Large intestine (tissue), 3 donors: Measurements from ENCODE around the gene ZNF580. TPM values are rescaled to one million over a fixed set of nuclear protein-coding genes. Genes with fewer than 3 reads are reported as not detected.

ENCODE experiments used
- DNase-seq, 2 donors: peaks; one replicate each; pipeline versions ENCODE4 v3.0.0 to v3.0.0-alpha.2; 2013
- H3K27ac ChIP-seq: one replicate; pipeline ENCODE4 v1.5.1; 2013; ENCODE audit warnings: low read length
- H3K27me3 ChIP-seq: 2 replicates; pipeline ENCODE4 v1.6.1; 2013; ENCODE audit warnings: low read length; ENCODE audit not compliant: control insufficient read depth, insufficient read depth
- H3K36me3 ChIP-seq: 2 replicates; pipeline ENCODE4 v1.6.1; 2013; ENCODE audit warnings: low read length; ENCODE audit not compliant: control insufficient read depth, insufficient read depth
- H3K4me1 ChIP-seq: one replicate; pipeline ENCODE4 v1.6.1; 2013; ENCODE audit warnings: low read length; ENCODE audit not compliant: control insufficient read depth, insufficient read depth
- H3K4me3 ChIP-seq: one replicate; pipeline ENCODE4 v1.5.1; 2013; ENCODE audit warnings: low read length
- H3K9me3 ChIP-seq: one replicate; pipeline ENCODE4 v1.6.1; 2013; ENCODE audit warnings: mild to moderate bottlenecking, low read depth, low read length, moderate library complexity; ENCODE audit not compliant: control insufficient read depth
- WGBS: methylation state at CpG from one replicate; pipeline ENCODE4 v1.1.5; 2013; ENCODE audit warnings: low lambda C conversion rate; ENCODE audit not compliant: insufficient coverage; 5-methylcytosine and 5-hydroxymethylcytosine counted together
- polyA plus RNA-seq: library from polyadenylated mRNA; unstranded; fragments of 120-200 nt; gene quantifications from one replicate; pipeline ENCODE4 v1.2.1, GENCODE V29; 2013

The ZNF580 gene
- polyA plus RNA-seq, 1 donor = 31.3 TPM

DNA sequence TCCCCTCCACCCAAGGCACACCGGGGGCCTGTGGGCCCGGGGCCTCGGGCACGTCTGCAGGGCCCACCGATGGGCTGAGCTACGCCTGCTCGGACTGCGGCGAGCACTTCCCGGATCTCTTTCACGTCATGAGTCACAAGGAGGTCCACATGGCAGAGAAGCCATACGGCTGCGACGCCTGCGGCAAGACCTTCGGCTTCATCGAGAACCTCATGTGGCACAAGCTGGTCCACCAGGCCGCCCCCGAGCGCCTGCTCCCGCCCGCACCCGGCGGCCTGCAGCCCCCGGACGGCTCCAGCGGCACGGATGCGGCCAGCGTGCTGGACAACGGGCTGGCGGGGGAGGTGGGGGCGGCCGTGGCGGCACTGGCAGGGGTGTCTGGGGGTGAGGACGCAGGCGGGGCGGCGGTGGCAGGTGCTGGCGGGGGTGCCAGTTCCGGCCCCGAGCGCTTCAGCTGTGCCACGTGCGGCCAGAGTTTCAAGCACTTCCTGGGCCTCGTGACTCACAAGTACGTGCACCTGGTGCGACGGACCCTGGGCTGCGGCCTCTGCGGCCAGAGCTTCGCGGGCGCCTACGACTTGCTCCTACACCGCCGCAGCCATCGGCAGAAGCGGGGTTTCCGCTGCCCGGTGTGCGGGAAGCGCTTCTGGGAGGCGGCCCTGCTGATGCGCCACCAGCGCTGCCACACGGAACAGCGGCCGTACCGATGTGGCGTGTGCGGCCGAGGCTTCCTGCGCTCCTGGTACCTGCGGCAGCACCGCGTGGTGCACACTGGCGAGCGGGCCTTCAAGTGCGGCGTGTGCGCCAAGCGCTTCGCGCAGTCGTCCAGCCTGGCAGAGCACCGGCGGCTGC lies 25.0 kb upstream of the ZNF580 start:
- peaks cover 7% of the 10 kb centered on the region for H3K9me3 ChIP-seq
- H3K27me3 ChIP-seq = no peaks in the 10 kb centered on the region
- H3K27ac ChIP-seq = no peak overlapping the region
- DNase-seq = no peak
- H3K36me3 ChIP-seq = peaks cover 27% of the 10 kb centered on the region
- no CpG with 5 or more reads among the region's 88 CpGs for WGBS
- no peak overlapping the region for H3K4me3 ChIP-seq
- H3K4me1 ChIP-seq = no peaks in the 10 kb centered on the region

DNA sequence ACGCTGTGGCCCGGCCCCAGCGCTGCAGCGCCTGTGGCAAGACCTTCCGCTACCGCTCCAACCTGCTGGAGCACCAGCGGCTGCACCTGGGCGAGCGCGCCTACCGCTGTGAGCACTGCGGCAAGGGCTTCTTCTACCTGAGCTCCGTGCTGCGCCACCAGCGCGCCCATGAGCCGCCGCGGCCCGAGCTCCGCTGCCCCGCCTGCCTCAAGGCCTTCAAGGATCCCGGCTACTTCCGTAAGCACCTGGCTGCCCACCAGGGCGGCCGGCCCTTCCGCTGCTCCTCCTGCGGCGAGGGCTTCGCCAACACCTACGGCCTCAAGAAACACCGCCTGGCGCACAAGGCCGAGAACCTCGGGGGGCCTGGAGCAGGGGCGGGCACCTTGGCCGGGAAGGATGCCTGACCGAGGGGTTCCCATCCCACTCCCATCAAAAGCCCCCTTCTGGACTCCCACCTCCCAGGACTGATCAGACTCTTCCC lies 24.4 kb upstream of the ZNF580 start:
- no peak overlapping the region for H3K27ac ChIP-seq

DNA sequence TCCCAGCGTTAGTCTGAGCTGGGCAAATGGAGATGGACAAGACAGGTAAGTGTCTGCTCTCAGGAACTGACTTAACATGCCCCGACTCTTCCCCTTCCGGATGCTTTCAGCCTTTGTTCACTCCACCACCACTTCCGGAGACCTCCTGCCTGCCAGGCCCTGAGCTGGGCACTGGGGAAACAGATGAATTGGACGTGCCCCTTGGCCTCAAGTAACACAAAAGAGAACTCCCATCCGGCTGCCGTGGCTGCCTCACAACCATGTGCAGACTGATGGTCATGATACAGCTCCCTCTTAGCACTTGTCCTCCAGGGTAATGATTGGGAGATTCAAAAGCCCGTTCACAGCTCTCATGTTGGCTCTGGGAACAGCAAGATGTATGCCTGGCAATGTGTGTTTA lies 23.4 kb upstream of the ZNF580 start:
- no peak for DNase-seq
- Histone ChIP-seq H3K27ac (no peak overlapping the region), H3K9me3 (peaks cover 7% of the 10 kb centered on the region), H3K27me3 (no peaks in the 10 kb centered on the region), H3K36me3 (peaks cover 34% of the 10 kb centered on the region), H3K4me3 (no peak overlapping the region), H3K4me1 (no peaks in the 10 kb centered on the region)
- WGBS = no CpG with 5 or more reads among the region's 8 CpGs

More for the DNA sequence above, 24.4 kb upstream of the ZNF580 start:
- WGBS = no CpG with 5 or more reads among the region's 38 CpGs
- Histone ChIP-seq H3K9me3 (peaks cover 7% of the 10 kb centered on the region), H3K36me3 (peaks cover 31% of the 10 kb centered on the region), H3K4me3 (no peak overlapping the region), H3K4me1 (no peaks in the 10 kb centered on the region), H3K27me3 (no peaks in the 10 kb centered on the region)
- DNase-seq = no peak

DNA sequence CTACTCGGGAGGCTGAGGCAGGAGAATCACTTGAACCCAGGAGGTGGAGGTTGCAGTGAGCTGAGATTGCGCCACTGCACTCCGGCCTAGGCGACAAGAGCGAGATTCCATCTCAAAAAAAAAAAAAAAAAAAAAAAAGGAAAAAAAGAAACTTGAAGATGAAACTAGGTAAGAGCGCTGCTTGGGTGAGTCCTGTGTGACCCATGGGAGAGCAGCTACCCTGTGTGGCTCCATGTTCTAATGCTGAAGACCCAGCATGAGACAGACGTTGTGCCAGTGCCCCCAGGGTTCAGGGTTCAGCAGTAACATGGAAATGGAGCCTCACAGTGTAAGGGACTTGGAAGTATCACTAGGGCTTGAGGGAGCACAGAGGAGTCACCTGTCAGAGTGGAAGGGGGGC lies 22.4 kb upstream of the ZNF580 start:
- no peak for DNase-seq
- Histone ChIP-seq H3K4me1 (peaks cover 3% of the 10 kb centered on the region), H3K4me3 (no peak overlapping the region), H3K27ac (no peak overlapping the region), H3K36me3 (peaks cover 35% of the 10 kb centered on the region), H3K9me3 (peaks cover 7% of the 10 kb centered on the region), H3K27me3 (no peaks in the 10 kb centered on the region)
- no CpG with 5 or more reads among the region's 7 CpGs for WGBS

DNA sequence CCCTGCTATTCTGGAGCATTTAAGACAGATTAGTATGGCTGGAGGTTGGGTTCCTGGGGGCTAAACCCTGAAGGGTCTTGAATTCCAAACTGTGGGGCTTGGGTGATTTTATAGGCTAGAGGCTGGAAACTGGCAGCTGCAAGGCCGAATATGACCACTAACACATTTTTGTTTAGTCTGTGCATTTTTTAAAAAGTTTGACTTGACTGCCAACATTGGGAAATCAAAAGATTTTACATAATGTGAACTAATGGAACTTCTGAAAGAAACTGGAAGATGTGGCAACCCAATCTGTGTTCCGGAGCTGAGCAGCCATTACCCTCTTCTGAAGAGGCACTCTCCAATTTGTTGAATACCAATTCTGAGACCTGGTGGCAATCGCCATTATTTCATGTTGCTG lies 21.5 kb upstream of the ZNF580 start:
- H3K36me3 ChIP-seq = peaks cover 35% of the 10 kb centered on the region
- DNase-seq = no peak
- no CpG with 5 or more reads among the region's 3 CpGs for WGBS
- no peak overlapping the region for H3K27ac ChIP-seq
- no peaks in the 10 kb centered on the region for H3K27me3 ChIP-seq
- peaks cover 9% of the 10 kb centered on the region for H3K4me1 ChIP-seq
- no peak overlapping the region for H3K4me3 ChIP-seq
- H3K9me3 ChIP-seq = peaks cover 7% of the 10 kb centered on the region

DNA sequence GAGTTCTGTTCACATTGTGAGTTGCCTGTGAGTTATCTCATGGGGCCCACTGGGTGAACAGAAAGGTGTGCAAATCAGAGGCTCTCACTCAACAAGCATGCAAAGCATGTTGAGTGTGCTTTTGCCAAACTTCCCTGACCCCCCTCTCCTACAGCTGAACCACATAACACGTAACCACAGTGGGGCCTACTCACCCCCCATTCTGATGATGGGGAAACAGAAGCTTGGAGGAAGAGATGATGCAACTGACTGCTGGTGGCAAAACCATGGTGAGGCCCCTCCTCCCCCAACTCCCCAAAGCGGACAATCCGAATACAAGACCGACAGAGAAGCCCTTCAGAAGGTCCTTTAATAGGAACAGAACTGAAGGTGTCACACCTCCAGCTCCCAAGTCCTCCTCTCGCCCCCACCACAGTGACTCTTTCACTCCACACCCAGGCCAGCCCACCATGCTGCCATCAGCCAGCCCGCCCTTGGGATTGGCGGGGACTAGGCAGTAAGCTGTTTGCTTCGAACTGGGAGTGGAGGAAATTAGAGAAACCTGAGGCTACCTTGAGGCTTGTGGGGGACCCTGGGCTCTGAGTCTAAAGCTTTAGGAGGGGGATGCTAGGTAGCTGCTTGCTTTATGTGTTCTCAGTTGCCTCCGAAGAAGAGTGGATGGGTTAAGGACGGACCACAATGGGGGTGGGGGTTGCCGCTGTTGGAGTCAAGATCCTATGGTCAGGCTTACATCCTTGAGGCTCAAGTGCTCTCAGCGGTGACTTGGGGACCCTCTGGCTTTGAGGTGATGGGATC lies 20.2 kb upstream of the ZNF580 start:
- WGBS = no CpG with 5 or more reads among the region's 12 CpGs
- Histone ChIP-seq H3K9me3 (peaks cover 3% of the 10 kb centered on the region), H3K27me3 (no peaks in the 10 kb centered on the region), H3K36me3 (peaks cover 35% of the 10 kb centered on the region), H3K27ac (no peak overlapping the region), H3K4me1 (peaks cover 14% of the 10 kb centered on the region), H3K4me3 (no peak overlapping the region)
- peak in 1 of 2 donors; percentile 1 for DNase-seq

DNA sequence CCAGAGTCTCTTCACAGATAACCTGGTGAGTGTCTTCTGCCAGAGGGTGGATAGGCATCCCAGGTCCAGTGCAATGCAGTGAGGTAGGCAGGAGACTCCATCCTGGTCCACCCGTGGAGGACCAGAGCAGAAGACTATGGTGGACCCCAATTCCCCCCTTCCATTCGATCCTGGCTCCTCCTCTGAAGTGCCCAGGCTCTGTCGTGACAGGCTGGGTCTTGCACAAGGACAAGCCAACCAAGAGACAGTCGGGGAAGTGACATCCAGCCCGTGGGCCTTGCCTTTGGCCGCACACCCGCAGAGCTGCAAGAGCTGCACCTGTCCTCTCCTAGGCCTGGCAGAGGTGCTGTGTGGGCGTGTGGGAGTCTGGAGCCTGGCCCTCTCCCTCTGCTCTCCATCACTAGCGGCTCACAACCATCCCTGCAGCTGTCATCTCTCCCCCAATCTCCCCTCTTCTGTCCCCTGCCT lies 19.6 kb upstream of the ZNF580 start:
- H3K36me3 ChIP-seq = peaks cover 31% of the 10 kb centered on the region
- no peak overlapping the region for H3K27ac ChIP-seq
- peak in 1 of 2 donors; percentile 2 for DNase-seq
- no CpG with 5 or more reads among the region's 9 CpGs for whole genome bisulfite sequencing
- no peaks in the 10 kb centered on the region for H3K27me3 ChIP-seq
- H3K4me3 ChIP-seq = no peak overlapping the region
- no peaks in the 10 kb centered on the region for H3K9me3 ChIP-seq
- H3K4me1 ChIP-seq = peaks cover 14% of the 10 kb centered on the region

DNA sequence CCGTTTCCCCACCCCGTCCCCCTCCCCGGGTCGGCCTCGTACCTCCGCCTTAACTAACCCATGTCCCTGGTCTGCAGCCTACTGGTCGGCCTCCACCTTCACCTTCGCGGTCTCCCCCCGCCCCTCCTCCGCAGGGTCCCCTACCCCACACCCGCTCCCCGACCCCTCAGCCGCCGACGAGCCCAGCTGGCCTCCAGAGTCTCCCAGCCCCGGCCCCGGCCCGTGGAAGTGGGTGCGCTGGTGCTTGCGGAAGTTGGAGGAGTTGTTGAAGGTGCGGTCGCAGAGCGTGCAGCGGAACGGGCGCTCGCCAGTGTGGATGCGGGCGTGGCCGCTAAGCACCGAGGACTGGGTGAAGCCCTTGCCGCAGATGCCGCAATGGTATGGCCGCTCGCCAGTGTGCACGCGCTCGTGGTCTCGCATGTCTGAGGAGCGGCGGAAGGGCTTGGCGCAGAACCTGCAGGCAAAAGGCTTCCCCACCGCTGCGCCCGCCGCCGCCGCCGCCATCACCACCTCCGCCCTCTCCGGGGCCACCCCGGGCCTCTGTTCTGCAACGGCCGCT lies 19.1 kb upstream of the ZNF580 start:
- Histone ChIP-seq H3K27me3 (no peaks in the 10 kb centered on the region), H3K4me1 (peaks cover 14% of the 10 kb centered on the region), H3K27ac (no peak overlapping the region), H3K36me3 (peaks cover 27% of the 10 kb centered on the region), H3K9me3 (no peaks in the 10 kb centered on the region), H3K4me3 (no peak overlapping the region)
- 100% methylated on average over 4 of the region's 55 CpGs for WGBS
- DNase-seq = no peak

DNA sequence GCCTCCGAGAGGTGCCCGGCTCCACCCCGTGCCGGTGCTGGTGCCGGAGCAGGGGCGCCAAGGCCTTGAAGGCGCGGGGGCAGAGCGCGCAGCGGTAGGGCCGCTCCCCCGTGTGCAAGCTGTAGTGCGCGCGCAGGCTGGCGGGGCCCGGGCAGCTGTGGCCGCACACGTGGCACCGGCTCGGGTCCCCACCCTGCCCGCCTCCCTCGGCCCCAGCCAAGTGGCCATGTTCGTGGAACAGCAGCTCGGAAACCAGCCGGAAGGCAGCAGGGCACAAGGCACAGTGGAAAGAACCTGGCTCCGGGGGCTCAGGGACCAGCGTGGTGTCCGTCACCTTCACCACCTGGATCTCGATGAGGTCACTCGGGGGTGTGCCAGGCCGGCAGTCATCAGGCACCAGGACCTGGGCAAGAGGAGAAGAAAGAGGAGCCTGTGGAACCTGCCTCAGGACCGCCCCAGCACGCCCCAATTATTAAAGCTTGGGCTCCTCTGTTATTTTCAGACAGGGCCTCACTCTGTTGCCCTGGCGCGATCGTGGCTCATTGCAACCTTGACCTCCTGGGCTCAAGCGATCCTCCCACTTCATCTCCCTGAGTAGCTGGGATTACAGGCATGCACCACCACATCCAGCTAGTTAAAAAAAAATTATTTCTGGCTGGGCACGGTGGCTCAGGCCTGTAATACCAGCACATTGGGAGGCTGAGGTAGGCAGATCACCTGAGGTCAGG lies 18.4 kb upstream of the ZNF580 start:
- Histone ChIP-seq H3K36me3 (peaks cover 21% of the 10 kb centered on the region), H3K4me1 (peaks cover 14% of the 10 kb centered on the region), H3K9me3 (no peaks in the 10 kb centered on the region), H3K27me3 (no peaks in the 10 kb centered on the region), H3K4me3 (no peak overlapping the region), H3K27ac (no peak overlapping the region)
- no peak for DNase-seq
- WGBS = no CpG with 5 or more reads among the region's 40 CpGs

DNA sequence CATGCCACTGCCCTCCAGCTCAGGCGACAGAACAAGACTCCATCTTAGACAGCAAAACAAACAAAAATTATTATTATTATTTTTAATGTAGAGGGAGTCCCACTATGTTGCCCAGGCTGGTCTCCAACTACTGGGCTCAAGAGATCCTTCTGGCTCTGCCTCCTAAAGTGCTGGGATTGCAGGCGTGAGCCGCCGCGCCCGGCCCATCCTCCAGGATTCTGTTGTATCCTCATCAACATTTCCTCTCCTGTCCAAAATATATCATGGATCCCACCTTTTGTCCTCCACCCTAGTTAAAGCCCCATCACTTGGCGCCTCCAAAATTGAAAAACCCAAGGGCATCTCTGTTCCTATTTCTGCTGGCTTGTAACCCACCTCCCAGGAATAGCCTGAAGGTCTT lies 17.7 kb upstream of the ZNF580 start:
- Histone ChIP-seq H3K4me3 (no peak overlapping the region), H3K36me3 (peaks cover 18% of the 10 kb centered on the region), H3K27me3 (no peaks in the 10 kb centered on the region), H3K9me3 (no peaks in the 10 kb centered on the region), H3K27ac (no peak overlapping the region), H3K4me1 (peaks cover 14% of the 10 kb centered on the region)
- no CpG with 5 or more reads among the region's 7 CpGs for WGBS
- DNase-seq = no peak
